Neural crest cell (in vitro differentiated cells): ENCODE data around the gene TSHZ2. TPM values are rescaled to one million over a fixed set of nuclear protein-coding genes. Genes with fewer than 3 reads are reported as not detected.

Source experiments
- DNase-seq: peaks from one replicate; pipeline ENCODE4 v3.0.0; 2021; ENCODE audit warnings: low read depth, mixed read lengths, low spot score
- H3K27ac Mint-ChIP-seq: one replicate; pipeline ENCODE4 v1.8.0; 2021; ENCODE audit warnings: mild to moderate bottlenecking, mixed read lengths; ENCODE audit not compliant: unreplicated experiment
- H3K27me3 Mint-ChIP-seq: 2 replicates; pipeline ENCODE4 v1.8.0; 2021; ENCODE audit warnings: low read depth, mild to moderate bottlenecking, mixed read lengths
- H3K36me3 Mint-ChIP-seq: 2 replicates; pipeline ENCODE4 v1.8.0; 2021; ENCODE audit warnings: low read depth, mild to moderate bottlenecking, mixed read lengths
- H3K4me1 Mint-ChIP-seq: 2 replicates; pipeline ENCODE4 v1.8.0; 2021; ENCODE audit warnings: mixed read lengths
- H3K4me3 Mint-ChIP-seq: one replicate; pipeline ENCODE4 v1.8.0; 2021; ENCODE audit warnings: mild to moderate bottlenecking, mixed read lengths
- H3K9me3 Mint-ChIP-seq: 2 replicates; pipeline ENCODE4 v1.8.0; 2021; ENCODE audit warnings: mixed read lengths
- CTCF ChIP-seq: fragments of 200-600 bp; sonication (generic); conservative IDR thresholded peaks from 2 replicates; pipeline ENCODE4 v1.5.0; 2021; ENCODE audit warnings: antibody characterized with exemption, mild to moderate bottlenecking
- total RNA-seq: library from RNA; stranded (reverse); gene quantifications from 2 replicates; pipeline ENCODE4 v1.2.1, GENCODE V29; 2021

TSHZ2 gene
- total RNA-seq, 1 donor from 2014 or later: 6.4 TPM

DNA sequence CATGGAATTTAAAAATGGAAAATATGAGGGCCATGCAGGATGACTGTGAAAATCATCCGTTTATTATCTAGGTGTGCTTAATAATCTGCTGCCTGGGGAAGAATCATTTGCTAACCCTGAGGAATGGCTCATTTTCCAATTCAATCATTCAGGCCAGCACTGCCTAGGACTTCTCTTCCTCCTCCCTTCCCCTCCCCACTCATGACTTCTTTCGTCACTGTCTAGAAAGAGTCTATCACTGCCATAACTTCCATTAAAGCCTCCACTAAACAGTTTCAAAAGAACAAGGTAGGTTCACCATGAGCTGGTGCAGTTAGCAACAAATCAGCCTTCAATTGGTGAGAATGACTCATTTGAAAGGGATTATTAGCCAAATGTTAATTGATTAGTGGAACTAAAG, 43.9 kb downstream of the TSHZ2 start:
- Mint-ChIP-seq H3K4me1 (no peaks in the 10 kb centered on the region), H3K27ac (no peak overlapping the region), H3K36me3 (peaks cover 3% of the 10 kb centered on the region), H3K27me3 (no peaks in the 10 kb centered on the region), H3K9me3 (peaks cover 17% of the 10 kb centered on the region), H3K4me3 (no peak overlapping the region)
- no peak for TF ChIP-seq CTCF
- no peak for DNase-seq

DNA sequence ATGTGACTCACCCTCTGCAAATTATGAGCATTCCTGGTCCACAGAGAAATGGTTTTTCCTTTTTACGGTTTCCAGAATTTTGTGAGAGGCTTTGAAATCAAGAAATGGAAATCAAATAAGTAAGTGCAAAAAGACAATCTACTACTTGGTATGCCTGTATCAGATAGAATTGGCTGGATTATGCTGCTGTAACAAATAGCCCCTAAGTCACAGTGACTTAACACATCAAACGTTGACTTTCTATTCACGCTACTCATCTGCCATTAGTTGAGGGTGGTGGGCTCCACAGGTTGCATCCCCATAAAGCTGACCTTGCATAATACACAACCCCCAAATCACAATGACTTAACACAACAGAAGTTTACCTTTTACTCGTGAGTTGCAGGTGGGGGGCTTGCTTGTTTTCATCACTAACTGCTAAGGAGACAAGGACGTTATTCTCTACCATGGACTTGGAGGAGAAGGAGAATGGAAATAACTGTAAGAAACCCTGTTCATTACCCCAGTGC, 44.4 kb downstream of the TSHZ2 start:
- H3K4me1 Mint-ChIP-seq: no peaks in the 10 kb centered on the region
- peaks cover 17% of the 10 kb centered on the region for H3K9me3 Mint-ChIP-seq
- H3K36me3 Mint-ChIP-seq: peaks cover 3% of the 10 kb centered on the region
- H3K27ac Mint-ChIP-seq: no peak overlapping the region
- H3K4me3 Mint-ChIP-seq: no peak overlapping the region
- TF ChIP-seq CTCF: no peak
- no peak for DNase-seq
- H3K27me3 Mint-ChIP-seq: no peaks in the 10 kb centered on the region

DNA sequence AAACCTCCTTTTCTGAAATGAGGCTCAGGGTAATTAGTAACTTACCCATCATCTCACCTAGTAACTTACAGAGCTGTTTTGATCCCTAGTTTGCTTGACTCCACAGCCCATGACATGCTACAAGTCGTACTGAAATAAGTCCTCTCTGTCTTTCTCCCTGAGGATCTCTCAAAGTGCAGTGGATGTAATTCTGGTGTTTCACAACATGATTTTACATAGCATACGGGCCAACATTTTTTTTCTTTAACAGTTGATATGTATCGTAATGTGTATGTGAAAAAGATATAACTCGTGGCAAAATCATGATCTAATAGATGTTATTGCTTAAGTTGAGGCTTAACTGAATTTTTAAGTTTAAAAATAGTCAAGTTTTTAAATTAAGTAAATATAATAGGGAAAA, 45.0 kb downstream of the TSHZ2 start:
- Mint-ChIP-seq H3K4me1 (no peaks in the 10 kb centered on the region), H3K4me3 (no peak overlapping the region), H3K27ac (no peak overlapping the region)

GRCh38 chr20:53019464-53019863, 47.3 kb downstream of the TSHZ2 start:
- Mint-ChIP-seq H3K4me1 (peaks cover 8% of the 10 kb centered on the region), H3K27me3 (no peaks in the 10 kb centered on the region), H3K36me3 (peaks cover 3% of the 10 kb centered on the region), H3K27ac (no peak overlapping the region), H3K9me3 (peaks cover 13% of the 10 kb centered on the region), H3K4me3 (no peak overlapping the region)
- no peak for TF ChIP-seq CTCF
- DNase-seq: no peak

More for the DNA sequence above, 45.0 kb downstream of the TSHZ2 start:
- peaks cover 17% of the 10 kb centered on the region for H3K9me3 Mint-ChIP-seq
- no peak for TF ChIP-seq CTCF
- H3K27me3 Mint-ChIP-seq: no peaks in the 10 kb centered on the region
- H3K36me3 Mint-ChIP-seq: peaks cover 3% of the 10 kb centered on the region
- DNase-seq: no peak

DNA sequence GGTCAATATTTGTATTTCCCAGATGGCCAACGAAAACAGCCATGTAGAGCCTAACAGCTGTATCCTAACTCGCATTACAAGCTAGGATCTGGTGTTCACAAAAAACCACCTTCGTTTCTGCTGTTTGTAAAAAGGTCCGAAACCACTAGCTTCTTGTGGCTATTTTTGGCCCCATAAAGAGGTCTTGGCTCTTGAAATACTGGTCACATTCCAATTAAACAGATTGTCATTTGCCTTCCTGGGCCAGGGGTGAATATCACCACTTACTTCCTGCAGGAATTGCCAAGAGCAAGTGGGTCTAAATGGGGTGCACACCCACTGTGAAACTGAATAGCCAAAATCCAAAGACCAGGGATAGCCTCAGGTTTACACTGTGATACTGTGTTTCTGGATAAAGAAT, 48.2 kb downstream of the TSHZ2 start:
- no peak for TF ChIP-seq CTCF
- Mint-ChIP-seq H3K27me3 (no peaks in the 10 kb centered on the region), H3K36me3 (peaks cover 3% of the 10 kb centered on the region), H3K4me1 (peaks cover 8% of the 10 kb centered on the region), H3K4me3 (no peak overlapping the region), H3K27ac (no peak overlapping the region), H3K9me3 (peaks cover 6% of the 10 kb centered on the region)
- DNase-seq: no peak

- H3K9me3 Mint-ChIP-seq: peaks cover 6% of the 10 kb centered on the region
- no peak overlapping the region for H3K27ac Mint-ChIP-seq
- no peak overlapping the region for H3K4me3 Mint-ChIP-seq
- peaks cover 3% of the 10 kb centered on the region for H3K36me3 Mint-ChIP-seq
- no peak for TF ChIP-seq CTCF
- no peaks in the 10 kb centered on the region for H3K27me3 Mint-ChIP-seq
- peaks cover 11% of the 10 kb centered on the region for H3K4me1 Mint-ChIP-seq
- no peak for DNase-seq
Observed at GRCh38 chr20:53020834-53021233, 48.7 kb downstream of the TSHZ2 start.
